ENCODE results near the gene SIN3A.

DNA sequence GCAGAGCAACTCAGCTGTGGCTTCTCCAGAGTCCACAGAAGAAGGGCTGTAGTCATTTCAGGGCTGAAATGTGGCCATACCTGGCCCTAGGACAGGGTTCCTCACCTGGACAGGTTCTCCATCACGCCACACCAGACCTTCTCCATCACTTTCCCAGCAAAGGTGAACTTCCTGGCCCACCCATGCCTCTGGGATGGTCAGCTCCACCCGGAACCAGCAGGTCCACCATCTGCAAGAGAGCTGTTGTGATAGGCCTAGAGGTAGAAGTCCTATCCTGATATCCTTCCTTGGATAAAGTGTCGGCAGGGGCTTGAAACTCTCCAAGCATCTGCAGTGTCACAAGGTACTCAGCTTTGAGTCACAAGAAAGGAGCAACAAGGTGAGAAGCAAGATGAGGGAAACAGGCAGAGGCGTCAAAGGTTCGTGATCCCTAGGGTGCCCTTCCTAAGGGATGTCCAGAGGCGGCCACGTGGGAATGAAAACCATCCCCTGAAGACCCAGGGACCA is 84.0 kb downstream of the SIN3A start:
- TF ChIP-seq, protein P1, sequence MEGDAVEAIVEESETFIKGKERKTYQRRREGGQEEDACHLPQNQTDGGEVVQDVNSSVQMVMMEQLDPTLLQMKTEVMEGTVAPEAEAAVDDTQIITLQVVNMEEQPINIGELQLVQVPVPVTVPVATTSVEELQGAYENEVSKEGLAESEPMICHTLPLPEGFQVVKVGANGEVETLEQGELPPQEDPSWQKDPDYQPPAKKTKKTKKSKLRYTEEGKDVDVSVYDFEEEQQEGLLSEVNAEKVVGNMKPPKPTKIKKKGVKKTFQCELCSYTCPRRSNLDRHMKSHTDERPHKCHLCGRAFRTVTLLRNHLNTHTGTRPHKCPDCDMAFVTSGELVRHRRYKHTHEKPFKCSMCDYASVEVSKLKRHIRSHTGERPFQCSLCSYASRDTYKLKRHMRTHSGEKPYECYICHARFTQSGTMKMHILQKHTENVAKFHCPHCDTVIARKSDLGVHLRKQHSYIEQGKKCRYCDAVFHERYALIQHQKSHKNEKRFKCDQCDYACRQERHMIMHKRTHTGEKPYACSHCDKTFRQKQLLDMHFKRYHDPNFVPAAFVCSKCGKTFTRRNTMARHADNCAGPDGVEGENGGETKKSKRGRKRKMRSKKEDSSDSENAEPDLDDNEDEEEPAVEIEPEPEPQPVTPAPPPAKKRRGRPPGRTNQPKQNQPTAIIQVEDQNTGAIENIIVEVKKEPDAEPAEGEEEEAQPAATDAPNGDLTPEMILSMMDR (conservative IDR thresholded peaks at IDR 0.05; ENCODE audit: low read length), result peak; percentile 89; the same call in 1 of the 2 replicates
- TF ChIP-seq EZH2phosphoT487 (IDR thresholded peaks at IDR 0.05; ENCODE audit: borderline replicate concordance), result no peak

Measured in Loucy (cell line).